Measurements from ENCODE around the gene RHBDD1.

Gene RHBDD1

DNA sequence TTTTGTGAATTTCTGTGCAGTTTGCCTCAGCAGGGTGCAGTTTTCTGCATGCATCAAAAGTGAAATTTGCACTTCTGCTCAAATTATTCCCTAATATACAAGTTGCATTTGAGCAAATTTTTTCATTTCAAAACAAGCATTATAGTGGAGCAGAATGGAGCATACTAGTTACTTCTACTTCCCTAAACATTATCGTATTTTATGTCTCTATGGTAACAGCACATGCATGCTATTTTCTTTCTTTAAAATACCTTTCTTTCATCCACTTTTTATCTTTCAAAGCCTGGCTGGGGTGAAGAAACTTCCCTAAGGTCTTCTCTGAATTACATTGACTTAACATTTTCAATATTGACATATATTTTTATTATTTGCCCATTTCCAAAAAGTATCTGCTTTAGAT lies 11.2 kb downstream of the RHBDD1 start:
- DNase-seq, result no peak

GRCh38 chr2:226847511-226847910 lies 11.7 kb downstream of the RHBDD1 start:
- DNase-seq, result no peak

DNA sequence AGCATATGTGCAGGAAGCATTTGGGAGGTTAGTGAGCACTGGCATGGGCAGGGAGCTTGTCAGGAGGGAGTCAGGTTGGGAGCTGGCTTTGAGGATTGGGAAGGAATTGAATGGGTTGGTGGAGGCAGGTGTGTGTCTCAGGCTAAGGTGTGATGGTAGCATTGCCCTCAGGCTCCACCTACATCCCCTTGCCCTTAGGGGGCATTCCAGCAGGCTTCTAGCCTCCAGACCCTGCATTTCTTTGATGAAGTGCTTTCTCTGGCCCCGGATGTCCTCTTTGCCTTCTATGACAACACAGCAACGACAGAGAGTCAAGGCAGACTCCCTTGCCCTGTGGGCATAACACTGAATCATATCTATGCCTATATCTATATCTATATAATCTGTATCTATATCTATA lies 13.5 kb downstream of the RHBDD1 start:
- no peak for DNase-seq

DNA sequence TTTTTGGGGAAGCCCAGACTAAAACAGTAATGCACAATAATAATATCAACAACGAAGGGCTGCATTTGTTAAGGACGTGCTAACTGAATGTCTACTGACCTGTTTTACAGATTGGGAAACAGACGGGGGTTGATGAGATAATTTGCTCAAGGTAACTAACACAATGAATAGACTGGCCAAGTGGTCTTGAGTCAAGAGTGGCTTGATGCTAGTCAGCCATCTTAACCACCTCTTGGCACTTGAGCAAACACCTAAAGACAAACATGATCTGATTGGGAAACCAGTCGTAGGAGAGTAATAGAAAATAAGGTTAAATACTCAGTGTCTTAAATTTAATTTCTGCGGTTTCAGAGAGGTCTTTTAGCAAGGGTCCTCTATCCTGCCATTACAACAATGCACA lies 14.2 kb downstream of the RHBDD1 start:
- no peak for DNase-seq

- no peak for DNase-seq
These were observed 19.9 kb downstream of the RHBDD1 start for GRCh38 chr2:226855787-226856186.

DNA sequence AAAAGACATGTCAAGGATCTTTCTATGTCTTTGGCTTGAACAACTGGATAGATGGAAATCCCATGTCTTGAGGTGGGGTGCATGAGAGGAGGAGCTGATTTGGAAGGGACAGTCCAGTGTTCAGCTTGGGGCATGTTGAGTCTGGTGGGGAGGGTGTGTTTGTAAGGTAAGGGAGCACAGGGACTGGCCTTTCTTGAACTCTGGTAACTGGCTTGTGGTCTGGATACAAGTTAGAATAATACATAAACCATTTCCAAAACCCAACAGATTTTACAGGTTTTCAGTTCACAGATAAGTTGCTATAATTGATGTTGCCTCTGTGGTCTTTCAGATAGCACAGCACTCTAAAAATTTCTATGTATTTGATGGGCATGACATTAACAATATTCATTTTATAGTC lies 24.2 kb downstream of the RHBDD1 start:
- DNase-seq, result no peak

GRCh38 chr2:226862623-226863022 lies 26.8 kb downstream of the RHBDD1 start:
- DNase-seq, result no peak

DNA sequence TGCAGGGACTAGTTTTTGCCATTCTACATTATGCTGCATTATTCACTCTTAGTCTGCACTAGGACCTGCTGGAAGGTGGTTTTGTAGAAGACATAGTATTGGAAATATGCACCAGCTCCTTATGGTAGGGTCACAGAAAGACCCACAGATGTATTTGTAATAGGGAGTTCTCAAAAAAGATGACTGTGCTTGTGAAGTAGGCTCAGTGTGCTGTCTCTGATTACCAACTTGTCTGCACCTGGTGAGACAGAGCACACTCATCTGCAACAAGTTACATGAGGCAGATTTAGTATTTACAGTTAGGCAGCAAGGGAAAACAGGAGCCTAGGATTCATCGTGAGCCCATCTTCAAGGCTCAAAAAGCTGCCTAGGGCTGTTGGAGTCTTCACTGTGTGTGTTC lies 29.4 kb downstream of the RHBDD1 start:
- no peak for DNase-seq

- DNase-seq, result no peak
These were observed 29.9 kb downstream of the RHBDD1 start for GRCh38 chr2:226865710-226866109.

DNA sequence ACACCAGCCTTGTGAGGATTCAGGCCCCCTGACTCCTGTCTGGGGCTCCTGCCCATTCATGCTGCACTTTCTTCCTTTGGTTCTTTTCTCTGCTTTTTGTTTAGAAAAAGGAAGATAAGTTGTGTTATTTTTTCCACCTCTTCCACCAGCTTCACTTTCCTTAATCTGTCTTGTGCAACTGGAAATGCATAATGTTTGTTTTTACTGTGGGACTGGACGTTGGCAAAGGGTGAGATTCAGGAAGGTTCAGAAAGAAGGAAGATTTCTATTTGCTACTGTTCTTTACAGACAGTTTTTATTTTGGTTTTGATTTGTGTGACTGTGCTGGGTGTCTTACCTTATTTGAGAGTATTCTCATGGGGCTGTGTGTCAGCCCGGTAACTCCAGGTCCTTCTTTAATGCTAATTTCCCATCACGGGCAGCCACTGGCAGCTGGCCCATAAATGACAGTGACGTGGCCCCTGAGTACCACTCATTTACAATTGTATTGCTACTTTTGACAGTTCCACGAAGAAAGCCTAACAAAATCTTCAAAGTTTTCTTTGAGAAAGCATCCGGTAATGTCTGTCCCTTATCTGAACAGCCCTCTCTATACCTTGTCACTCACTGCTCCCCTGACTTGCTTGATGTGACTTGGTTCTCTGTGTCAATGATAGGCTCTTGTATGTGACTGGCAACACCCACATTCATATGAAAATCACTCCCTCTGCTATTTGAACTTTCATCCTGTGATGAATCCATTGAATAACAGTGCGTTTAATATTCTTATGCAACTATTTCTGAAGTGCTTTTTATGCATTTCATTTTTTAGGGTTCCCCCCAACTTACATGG lies 32.7 kb downstream of the RHBDD1 start:
- DNase-seq, result no peak

DNA sequence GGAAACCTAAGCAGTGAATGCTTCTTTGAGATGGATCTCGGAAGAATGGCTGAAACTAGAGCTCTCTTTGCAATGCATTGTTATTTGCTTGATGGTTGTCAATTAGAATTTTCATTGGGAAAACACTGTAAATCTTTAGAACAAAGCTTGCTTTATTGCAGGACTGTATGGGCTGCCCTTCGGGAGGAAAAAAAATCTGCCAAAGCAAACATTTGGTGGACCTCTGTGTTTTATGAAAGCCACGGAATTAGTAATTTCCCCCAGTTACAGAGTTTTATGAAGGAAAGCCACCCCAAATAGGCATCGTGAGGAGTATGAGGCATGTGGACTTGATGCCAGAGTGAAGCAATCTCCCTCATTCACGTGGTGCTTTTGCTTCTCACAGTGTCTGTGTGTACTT lies 33.5 kb downstream of the RHBDD1 start:
- no peak for DNase-seq

DNA sequence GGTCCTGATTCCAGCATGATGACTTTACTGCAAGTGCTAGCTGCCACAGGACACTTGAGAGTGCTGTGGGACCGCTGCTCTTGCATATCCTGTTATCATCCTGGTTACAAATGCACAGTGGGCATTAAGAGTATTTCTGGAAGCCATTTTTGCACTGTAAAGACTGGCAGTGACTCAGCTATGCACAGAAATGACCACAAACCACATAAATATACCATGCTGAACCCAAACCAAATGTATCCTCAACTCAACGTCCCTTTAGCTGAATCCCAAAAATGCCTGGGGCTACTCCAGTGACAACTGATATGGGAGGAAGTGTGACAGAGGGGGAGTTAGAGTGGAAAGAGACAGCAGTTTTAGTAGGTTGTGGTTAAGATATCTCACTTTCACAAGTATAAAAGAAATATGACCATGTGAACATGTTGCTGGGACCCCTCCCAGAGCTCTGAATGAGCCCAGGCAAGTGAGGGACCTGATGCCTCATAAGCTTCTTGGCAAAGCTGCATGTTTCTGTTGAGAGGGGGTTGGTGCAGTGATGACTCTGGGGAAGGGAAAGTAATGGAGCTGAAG lies 37.3 kb downstream of the RHBDD1 start:
- no peak for DNase-seq

DNA sequence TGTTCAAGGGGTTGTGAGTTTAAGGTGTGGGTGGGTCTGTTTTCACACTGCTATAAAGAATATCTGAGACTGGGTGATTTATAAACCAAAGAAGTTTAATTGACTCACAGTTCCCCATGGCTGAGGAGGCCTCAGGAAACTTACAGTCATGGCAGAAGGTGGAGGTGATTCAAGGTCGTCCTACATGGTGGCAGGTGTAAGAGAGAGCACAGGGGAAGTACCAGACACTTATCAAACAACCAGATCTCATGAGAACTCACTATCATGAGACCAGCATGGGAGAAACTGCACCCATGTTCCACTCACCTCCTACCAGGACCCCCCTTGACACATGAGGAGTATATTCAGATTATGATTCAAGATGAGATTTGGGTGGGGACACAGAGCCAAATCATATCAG lies 38.0 kb downstream of the RHBDD1 start:
- DNase-seq, result no peak

DNA sequence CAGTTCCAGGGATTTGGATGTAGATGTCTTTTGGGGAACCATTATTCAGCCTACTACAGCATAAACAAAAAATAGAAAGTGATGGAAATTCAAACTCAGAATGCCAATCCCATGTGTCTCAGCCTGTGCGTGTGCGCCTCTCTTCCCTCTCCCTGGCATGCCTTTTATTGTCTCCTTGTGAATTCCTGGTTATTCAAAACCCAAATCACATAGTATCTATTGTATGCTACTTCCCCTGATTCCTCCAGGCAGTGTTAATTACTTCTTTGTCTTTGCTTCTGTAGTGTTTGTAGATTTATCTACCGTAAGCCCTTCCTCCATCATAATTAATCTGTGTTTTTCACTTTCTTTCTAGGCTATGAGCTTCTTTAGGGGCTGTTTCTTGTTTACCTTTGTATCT lies 38.9 kb downstream of the RHBDD1 start:
- DNase-seq, result no peak

DNA sequence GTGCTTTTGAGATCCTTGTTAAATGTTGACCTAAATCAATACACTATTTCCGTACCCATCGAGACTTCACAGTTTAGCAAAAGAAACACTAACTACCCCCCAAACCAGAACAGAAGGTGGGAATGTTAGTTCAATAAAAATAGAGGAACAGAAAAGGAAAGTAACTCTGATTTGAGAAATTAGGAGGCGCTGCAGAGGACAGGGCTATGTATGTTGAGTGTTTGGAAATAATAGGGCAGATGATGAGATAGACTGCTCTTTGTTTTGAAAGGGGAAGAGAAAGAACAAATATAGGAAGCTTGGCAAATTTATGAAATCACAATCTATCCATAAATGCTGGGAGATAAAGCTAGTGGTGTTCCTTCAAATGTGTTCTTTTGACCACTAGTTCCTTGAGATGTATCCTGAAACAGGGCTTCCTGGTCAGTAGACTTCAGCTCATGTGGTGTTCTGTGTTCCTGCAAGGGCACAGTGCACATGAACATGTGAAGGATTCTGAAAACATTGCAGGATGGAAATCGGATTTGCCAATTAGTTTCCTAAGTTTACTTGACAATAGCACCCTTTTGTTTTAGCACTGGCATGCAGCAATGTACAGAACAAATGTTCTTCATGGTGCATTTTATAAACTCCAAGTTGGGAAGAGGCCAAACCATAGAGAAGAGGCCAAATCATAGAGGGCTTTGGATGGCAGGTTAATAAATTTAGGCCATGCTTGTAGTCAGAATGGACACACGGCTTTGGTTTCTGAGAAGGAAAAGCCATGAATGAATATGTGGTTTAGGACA lies 39.8 kb downstream of the RHBDD1 start:
- DNase-seq, result no peak

DNA sequence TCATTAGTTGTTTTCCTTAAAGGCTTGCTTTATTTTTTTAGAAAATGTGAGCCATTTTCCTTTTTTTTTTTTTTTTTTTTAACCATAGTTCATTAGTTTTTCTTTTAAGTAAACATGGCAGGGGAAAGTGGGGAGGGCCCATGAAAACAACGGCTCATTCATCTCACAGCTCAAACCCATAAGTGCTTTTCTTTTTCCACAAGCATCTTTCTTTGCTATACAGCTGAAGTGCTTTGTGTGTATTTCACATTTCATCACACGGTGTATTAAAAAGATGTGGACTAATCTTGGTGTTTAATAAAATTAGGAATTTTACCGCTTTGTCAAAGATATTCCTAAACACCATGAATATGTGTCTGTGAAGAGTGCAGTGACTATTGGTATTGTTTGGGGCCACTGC lies 41.6 kb downstream of the RHBDD1 start:
- no peak for DNase-seq

DNA sequence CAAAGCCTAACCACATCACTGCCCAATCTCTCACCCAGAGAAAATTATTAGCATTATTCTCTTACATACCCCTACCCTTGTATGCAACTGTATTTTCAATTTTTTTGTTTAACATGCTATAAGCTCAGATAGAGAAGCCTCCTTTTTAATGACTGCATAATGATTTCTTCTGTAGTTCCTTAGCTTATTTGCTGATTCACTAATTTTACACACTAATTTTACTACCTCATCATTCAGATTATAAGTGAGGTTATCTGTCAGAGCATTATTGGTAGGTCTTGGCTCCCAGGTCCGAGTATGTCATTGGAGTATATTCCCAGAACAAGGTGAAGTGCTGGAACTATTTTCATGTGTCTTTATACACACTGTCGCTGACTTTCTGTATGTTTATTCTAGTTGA lies 45.4 kb downstream of the RHBDD1 start:
- DNase-seq, result no peak

GRCh38 chr2:226882606-226883005 lies 46.8 kb downstream of the RHBDD1 start:
- DNase-seq, result no peak

DNA sequence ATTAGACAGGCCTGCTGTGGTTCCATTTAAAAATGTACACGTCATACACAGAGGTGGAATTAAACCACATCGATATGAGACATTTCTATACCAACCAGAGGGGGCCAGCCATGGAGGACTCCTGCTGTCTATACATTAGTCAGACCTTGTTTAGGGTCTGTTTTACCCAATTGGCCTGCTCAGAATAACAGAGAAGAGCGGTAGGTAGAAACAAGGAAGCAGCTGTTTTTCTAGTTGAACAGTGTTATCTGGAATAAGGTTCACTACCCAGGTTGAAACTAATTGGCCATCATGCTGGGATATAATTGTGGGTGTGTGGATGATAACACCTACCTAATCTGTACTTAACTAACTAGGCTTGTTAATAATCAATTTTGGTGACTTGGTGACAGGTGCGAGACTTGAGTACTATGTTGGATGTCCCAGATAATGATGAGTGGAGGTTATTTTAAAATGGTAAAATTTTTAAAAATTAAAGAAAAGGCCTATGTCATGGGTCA lies 47.5 kb downstream of the RHBDD1 start:
- no peak for DNase-seq

DNA sequence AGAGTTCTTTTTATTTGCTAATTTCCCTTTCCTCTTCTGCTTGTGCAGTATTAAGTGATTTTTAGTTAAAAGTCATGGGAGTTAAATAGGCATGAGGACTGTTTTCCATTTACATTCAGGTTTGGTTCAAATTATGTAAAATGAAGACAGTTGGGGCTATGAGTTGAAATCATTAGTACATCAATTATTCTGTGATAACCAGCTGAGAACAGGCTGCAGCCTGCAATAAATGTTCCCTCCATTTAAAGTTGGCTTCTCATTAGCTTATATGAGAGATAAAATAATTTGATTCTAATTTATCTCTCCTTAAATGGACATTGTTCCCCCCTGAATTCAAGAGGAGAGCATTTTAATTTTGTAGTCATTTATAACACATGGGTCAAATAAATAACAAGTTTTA lies 48.3 kb downstream of the RHBDD1 start:
- DNase-seq, result no peak

DNA sequence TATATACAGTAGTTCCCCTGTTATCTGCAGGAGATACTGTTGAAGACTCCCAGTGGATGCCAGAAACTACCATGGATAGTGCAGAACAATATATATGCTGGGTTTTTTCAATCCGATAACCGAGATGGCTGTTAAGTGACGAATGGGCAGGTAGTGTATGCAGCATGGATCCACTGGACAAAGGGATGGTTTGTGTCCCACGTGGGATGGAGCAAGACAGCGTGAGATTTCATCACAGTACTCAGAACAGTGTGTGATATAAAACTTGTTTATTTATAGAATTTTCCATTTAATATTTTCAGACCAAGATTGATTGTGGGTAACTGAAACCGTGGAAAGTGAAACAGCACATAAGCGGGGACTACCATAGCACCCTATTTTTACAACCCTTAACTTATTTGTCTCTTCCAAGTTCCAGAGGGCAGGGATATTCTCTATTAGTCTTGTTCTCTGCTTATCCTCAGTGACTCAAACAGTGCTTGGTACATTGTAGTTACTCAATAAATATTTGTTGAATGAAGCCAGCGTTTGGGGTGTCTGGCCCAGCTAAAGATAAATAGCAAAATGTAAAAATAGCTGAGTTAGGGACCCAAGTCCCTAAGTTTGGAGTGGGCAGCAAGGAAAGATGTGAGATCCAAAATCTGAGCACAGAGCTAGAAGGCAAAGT lies 50.0 kb downstream of the RHBDD1 start:
- no peak for DNase-seq

GRCh38 chr2:226887940-226888339 lies 52.1 kb downstream of the RHBDD1 start:
- no peak for DNase-seq

DNA sequence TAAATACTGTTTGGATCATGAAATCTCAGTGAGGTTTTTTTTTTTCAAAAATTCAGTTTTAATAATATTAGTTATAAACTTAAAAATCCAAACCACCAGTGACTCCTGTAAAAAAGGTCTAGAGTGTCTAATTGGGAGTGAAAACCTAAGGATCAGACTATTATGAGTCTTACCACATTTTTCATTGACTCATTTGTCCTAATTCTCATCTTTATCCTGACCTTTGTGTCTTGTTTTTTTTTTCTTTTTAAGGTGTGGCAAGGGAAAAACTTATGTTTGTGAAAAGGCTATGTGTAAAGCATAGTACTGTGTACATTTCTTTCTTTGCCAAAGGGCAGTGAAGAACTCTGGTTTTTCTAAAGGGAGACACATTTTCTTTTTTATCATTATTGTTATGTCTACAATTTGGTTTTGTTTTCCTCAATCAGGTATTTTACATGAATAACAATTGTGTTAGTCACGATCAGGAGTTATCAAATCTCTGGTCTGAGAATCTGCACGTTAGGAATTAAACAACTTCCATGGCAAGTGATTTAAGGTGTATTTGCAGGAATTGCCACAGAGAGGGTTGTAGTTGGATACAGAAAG lies 52.6 kb downstream of the RHBDD1 start:
- DNase-seq, result no peak
